GM10266 (cell line): ENCODE measurements around the gene PCDHGB3.

Source experiments
- DNase-seq: peaks from one replicate; pipeline ENCODE4 v3.0.0; 2012; ENCODE audit errors: extremely low spot score
- CTCF ChIP-seq: IDR thresholded peaks from 2 replicates; pipeline ENCODE4 v1.5.1; 2012; ENCODE audit warnings: mild to moderate bottlenecking, low read depth; ENCODE audit not compliant: control insufficient read depth, insufficient read depth; ENCODE audit errors: missing control alignments

Gene PCDHGB3

GRCh38 chr5:141420855-141421488, 50.9 kb downstream of the PCDHGB3 start, which contains the start of gene PCDHGA11:
Gene PCDHGA11, plus strand, starts transcription at chr5:141421051. Its CDS starts 177 bp downstream, at chr5:141421228.
- peak; percentile 90 for TF ChIP-seq CTCF
- peak; percentile 83 for DNase-seq

GRCh38 chr5:141421489-141421855, 51.4 kb downstream of the PCDHGB3 start:
- no peak for TF ChIP-seq CTCF
- no peak for DNase-seq
